NCI-H2029 (cell line): ENCODE data around the gene ZNF850.
"Not testable (repeated sequence)": the region's sequence is repeated elsewhere in the genome, so short reads cannot be mapped to it uniquely, and the experiment has no call there.

ENCODE experiments used
- DNase-seq: peaks from one replicate; lab custom pipeline; 2025; lab: John Stamatoyannopoulos, UW

Gene ZNF850

GRCh38 chr19:36772311-36773222 is at the start of gene ZNF850:
ZNF850 (minus strand) TSS chr19:36772807; CDS start chr19:36762606, 10,201 bp downstream.
- peak; percentile 91 for DNase-seq

GRCh38 chr19:36821758-36822157 is 49.2 kb upstream of the ZNF850 start:
- DNase-seq = no peak

GRCh38 chr19:36819130-36819630 is 46.6 kb upstream of the ZNF850 start:
- no peak for DNase-seq

DNA sequence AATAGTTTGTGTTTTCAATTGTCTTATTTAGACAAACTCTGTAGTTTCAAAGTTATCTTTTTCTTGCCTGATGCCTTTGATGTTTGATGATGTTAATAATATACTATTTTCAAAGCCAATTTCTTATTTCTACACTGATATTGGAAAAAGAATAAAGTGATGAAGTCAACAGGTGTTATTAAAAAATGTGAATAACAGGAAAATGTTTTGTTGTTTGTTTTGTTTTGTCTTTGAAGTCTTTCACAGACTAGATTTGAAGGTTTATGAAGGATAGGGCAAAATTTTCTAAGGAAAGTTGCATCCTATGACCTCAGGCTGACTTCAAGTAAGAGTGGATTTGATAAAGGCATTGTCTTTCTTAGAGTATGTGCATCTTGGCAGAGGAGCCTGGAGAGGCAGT is 34.4 kb upstream of the ZNF850 start:
- no peak for DNase-seq

DNA sequence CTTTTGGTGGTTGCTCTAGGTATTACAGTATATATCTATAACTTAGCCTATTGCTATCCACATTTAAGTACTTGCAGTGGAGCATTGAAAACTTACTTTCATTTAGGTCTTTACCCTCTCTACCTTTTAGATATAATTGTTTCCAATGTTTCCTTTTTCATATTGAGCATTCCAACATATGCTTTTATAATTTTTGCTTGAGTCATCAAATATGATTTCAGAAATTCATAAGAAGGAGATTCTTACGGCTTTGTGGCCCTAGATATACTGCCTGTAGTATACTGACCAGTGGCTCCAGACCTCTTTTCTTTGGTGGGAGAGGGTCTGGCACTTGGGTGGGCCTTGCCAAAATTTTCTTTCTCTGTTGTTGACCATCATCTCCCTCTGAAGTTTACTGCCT is 32.8 kb upstream of the ZNF850 start:
- DNase-seq = no peak

GRCh38 chr19:36797786-36798108 is 25.1 kb upstream of the ZNF850 start:
- DNase-seq = no peak

DNA sequence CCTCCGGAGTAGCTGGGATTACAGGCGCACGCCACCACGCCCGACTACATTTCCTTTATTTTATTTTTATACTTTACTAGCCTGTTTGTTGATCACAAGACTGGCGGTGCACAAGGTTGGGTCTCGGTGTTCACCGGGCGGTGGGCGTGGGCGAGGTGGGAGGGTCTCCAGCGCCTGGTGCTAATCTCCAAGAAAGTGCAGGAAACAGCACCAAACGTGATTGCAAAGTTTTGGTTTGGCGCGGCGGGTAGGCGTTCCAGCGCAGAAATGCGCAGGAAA is 24.0 kb upstream of the ZNF850 start:
- DNase-seq = no peak

DNA sequence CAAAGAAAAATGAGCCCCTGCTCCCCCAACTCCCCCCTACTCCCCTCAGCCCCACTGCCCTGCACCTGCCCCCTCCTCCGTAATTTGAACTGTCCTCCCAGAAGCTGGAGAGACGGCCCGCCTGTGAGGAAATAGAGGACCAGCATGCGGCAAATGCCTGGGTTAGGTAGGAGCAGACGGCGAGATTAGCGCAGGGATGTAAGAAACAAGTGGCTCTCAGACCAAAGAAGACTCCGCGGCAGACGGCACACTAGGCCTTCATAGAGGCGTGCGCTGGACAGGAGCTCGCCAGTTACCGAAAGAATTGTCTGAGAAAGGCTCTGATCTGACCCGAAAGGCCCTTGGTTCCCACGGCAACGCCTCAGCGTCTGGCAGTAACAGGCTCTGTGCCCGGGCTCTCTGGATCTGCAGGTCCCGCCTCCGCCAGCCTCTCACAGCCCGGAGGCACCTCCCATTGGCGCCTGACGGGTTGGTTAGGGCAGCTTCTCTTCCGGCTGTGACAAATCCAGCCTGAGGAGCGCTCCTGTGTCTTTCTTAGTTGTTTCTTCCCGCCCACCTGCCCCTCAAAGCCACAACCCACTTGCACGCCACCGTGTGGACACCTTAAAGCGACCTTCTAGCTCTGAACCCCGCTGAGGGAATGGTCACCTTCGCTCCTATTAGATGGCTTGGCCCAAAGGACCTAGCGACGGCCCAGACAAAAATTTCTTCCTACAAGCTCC is 19.0 kb upstream of the ZNF850 start:
- DNase-seq = peak; percentile 15

GRCh38 chr19:36775768-36776167 is 3.2 kb upstream of the ZNF850 start:
- DNase-seq = no peak

- no peak for DNase-seq
Measured at GRCh38 chr19:36773223-36773579, 594 bp upstream of the ZNF850 start.

GRCh38 chr19:36771261-36772231 is 1.1 kb downstream of the ZNF850 start:
- peak; percentile 60 for DNase-seq

DNA sequence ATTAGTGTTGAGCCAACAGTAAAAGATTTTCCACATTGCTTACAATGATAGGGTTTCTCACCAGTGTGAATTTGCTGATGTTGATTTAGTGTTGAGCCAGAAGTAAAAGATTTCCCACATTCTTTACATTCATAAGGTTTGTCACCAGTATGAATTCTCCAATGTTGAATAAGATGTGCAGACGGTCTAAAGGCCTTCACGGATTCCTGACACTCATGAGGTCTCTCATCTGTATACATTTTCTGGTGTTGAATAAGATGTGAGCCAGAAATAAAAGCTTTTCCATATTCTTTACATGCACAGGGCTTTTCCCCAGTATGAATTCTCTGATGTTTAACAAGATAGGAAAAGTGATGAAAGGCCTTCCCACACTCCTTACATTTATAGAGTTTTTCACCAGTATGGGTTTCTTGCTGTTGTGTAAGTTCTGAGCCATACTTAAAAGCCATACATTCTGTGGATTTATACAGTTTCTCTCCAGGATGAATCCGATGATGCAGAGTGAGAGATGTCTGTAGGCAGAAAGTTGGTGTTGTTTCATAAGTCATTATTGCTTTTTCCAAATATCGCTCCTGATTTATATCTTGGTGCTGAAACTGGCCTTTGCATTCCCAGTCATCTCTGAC is 22.4 kb downstream of the ZNF850 start:
- DNase-seq = no peak

GRCh38 chr19:36749613-36750012 is 23.0 kb downstream of the ZNF850 start:
- DNase-seq = not testable (repeated sequence)

GRCh38 chr19:36748431-36749275 is 24.0 kb downstream of the ZNF850 start:
- DNase-seq = no peak

- DNase-seq = no peak
Measured at GRCh38 chr19:36747750-36748149, 24.9 kb downstream of the ZNF850 start.

GRCh38 chr19:36745870-36746269 is 26.7 kb downstream of the ZNF850 start:
- DNase-seq = no peak

- DNase-seq = not testable (repeated sequence)
Measured at GRCh38 chr19:36736166-36736565, 36.4 kb downstream of the ZNF850 start.

DNA sequence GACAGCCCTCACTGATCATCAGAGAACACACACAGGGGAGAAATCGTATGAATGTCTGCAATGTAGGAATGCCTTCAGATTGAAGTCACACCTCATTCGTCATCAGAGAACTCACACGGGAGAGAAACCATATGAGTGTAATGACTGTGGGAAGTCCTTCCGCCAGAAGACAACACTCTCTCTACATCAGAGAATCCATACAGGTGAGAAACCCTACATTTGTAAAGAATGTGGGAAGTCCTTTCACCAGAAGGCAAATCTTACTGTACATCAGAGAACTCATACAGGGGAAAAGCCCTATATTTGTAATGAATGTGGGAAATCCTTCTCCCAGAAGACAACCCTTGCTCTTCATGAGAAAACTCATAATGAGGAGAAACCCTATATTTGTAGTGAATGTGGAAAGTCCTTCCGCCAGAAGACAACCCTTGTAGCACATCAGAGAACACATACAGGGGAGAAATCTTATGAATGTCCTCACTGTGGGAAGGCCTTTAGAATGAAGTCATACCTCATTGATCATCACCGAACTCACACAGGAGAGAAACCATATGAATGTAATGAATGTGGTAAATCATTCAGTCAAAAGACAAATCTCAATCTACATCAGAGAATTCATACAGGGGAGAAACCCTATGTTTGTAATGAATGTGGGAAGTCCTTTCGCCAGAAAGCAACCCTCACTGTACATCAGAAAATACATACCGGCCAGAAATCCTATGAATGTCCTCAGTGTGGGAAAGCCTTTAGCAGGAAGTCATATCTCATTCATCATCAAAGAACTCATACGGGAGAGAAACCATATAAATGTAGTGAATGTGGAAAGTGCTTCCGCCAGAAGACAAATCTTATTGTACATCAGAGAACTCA is 52.7 kb downstream of the ZNF850 start:
- DNase-seq = no peak

GRCh38 chr19:36709423-36709822 is 63.2 kb downstream of the ZNF850 start:
- DNase-seq = no peak

- no peak for DNase-seq
Measured at GRCh38 chr19:36707134-36707533, 65.5 kb downstream of the ZNF850 start.
